Lower lobe of right lung (tissue), 2 donors: ENCODE results near the gene DNAJC27. TPM values are rescaled to one million over a fixed set of nuclear protein-coding genes. Genes with fewer than 3 reads are reported as not detected.
"Not testable (repeated sequence)": the region's sequence is repeated elsewhere in the genome, so short reads cannot be mapped to it uniquely, and the experiment has no call there.

Experiments
- ATAC-seq, 2 donors: fragments of 200-7000 bp; cut with Tn5 transposase; one replicate each; pipeline ENCODE4 v1.9.1; 2020 to 2022; ENCODE audit warnings: mild to moderate bottlenecking in 2 of 2, moderate library complexity in 2 of 2
- DNase-seq: peaks from one replicate; pipeline ENCODE4 v3.0.0-alpha.2; 2020
- H3K27ac ChIP-seq: fragments of 200-600 bp; one replicate; pipeline ENCODE4 v1.8.0; 2022
- H3K27me3 ChIP-seq: fragments of 200-600 bp; one replicate; pipeline ENCODE4 v1.8.0; 2022; ENCODE audit warnings: low read depth
- H3K36me3 ChIP-seq: fragments of 200-600 bp; one replicate; pipeline ENCODE4 v1.8.0; 2022; ENCODE audit warnings: mild to moderate bottlenecking
- H3K4me1 ChIP-seq: fragments of 200-600 bp; one replicate; pipeline ENCODE4 v1.8.0; 2022
- H3K4me3 ChIP-seq: fragments of 200-600 bp; one replicate; pipeline ENCODE4 v1.8.0; 2022; ENCODE audit warnings: mild to moderate bottlenecking
- H3K9me3 ChIP-seq: fragments of 200-600 bp; one replicate; pipeline ENCODE4 v1.8.0; 2022
- intact Hi-C: fragments of 100-400 bp; cut with DNase I; formaldehyde crosslinking; loops from one replicate; pipeline ENCODE4 v1.11.0; 2022
- total RNA-seq: library from RNA; stranded (reverse); fragmentation: NEBNext Ultra II Directional; extraction: Animal tissue kit (Norgen Biotek cat#: 25700); gene quantifications from one replicate; pipeline ENCODE4 v1.2.1, GENCODE V29; 2021
- TF ChIP-seq, protein P1 (sequence below): fragments of 200-600 bp; IDR thresholded peaks from one replicate; pipeline ENCODE4 v1.8.0; 2022; ENCODE audit warnings: antibody characterized with exemption, mild to moderate bottlenecking
- donor health status: DM: no; HTN: yes; CAD: no; lungs with severe emphysema.

Gene DNAJC27
- total RNA-seq, 1 donor from 2014 or later: 5.0 TPM

DNA sequence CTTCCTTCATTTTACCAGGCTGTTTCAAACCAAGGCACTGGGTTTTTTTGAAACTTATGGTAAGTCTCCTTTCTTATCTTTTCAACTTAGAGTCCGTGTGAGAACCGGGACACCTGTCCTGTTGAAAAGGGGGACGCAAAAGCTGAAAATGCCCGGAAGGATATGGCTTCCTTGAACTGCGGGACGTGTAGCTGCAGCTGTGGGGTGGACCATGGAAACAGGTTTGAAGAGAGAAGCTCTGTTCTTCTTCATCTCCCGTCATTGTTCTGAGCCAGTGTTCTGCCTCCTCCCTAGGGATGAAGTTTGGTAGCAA lies 29.5 kb upstream of the DNAJC27 start:
- Histone ChIP-seq H3K9me3 (no peaks in the 10 kb centered on the region), H3K36me3 (no peaks in the 10 kb centered on the region), H3K27ac (no peak overlapping the region), H3K27me3 (no peaks in the 10 kb centered on the region), H3K4me1 (no peaks in the 10 kb centered on the region), H3K4me3 (no peak overlapping the region)
- TF ChIP-seq, protein P1, sequence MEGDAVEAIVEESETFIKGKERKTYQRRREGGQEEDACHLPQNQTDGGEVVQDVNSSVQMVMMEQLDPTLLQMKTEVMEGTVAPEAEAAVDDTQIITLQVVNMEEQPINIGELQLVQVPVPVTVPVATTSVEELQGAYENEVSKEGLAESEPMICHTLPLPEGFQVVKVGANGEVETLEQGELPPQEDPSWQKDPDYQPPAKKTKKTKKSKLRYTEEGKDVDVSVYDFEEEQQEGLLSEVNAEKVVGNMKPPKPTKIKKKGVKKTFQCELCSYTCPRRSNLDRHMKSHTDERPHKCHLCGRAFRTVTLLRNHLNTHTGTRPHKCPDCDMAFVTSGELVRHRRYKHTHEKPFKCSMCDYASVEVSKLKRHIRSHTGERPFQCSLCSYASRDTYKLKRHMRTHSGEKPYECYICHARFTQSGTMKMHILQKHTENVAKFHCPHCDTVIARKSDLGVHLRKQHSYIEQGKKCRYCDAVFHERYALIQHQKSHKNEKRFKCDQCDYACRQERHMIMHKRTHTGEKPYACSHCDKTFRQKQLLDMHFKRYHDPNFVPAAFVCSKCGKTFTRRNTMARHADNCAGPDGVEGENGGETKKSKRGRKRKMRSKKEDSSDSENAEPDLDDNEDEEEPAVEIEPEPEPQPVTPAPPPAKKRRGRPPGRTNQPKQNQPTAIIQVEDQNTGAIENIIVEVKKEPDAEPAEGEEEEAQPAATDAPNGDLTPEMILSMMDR: no peak
- DNase-seq (no peak), ATAC-seq (no peak)
- intact Hi-C loops: no loop called here

DNA sequence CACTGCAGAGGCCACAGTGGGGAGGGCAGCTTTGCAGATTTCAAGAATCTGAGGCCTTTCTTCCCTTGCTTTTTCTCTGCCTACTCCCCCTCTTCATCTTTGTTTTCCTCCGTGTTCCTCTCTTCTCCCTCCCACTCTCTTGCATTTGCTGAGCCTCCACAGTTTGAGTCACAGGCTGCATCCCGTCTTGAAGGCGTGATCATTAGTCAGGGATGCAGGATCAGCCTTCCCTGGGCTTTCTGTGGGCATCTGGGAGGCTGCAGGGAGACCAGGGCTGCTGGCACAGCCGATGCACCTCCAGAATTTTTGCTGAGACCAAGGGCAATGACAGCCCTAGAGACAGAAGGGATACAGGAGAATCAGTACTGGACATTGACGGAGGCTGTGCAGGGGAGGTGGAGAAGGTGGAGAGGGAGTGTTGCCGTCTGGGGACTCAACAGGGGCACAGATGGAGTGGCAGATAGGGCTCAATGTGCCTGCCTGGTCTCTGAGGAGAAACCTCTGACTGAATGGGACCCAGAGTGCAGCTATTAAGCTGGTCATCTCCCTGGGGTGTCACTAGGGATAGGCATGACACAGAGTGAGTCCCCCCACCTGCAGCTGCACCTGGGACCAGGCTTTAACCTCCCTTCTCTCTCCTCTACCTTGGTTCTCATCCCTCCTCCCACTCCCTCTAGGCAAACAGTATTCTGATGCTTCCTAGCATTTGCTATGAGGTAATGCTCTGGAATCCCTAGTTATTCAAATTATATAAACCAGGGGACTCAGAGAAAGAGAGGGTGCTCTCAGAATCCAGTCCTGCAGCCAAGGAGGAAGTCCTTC lies 29.0 kb upstream of the DNAJC27 start:
- H3K27ac ChIP-seq: no peak overlapping the region
- intact Hi-C loops: no loop called here
- no peaks in the 10 kb centered on the region for H3K4me1 ChIP-seq
- no peak for DNase-seq
- H3K4me3 ChIP-seq: no peak overlapping the region
- TF ChIP-seq, protein P1: no peak
- no peaks in the 10 kb centered on the region for H3K36me3 ChIP-seq
- no peaks in the 10 kb centered on the region for H3K27me3 ChIP-seq
- no peak for ATAC-seq
- no peaks in the 10 kb centered on the region for H3K9me3 ChIP-seq

DNA sequence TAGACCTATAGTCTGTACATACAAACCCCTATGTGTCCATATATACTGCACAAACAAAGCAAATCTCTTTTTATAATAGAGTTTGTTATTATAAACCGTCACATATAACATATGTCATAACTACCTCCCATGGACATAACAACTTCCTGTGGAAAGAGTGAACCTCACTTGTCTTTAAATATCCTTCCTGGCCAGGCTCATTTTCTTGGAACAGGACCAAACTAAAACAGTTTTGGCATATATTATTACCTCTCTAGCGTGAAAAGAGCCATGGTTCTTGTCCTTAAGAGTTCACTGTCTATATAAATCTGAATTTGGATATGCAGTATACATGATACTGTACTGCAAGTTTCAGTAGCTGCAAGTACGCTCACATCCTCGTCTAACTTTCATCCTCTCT lies 28.3 kb upstream of the DNAJC27 start:
- Histone ChIP-seq H3K27ac (no peak overlapping the region), H3K9me3 (no peaks in the 10 kb centered on the region), H3K36me3 (no peaks in the 10 kb centered on the region), H3K4me1 (no peaks in the 10 kb centered on the region), H3K27me3 (no peaks in the 10 kb centered on the region), H3K4me3 (no peak overlapping the region)
- ATAC-seq (no peak), DNase-seq (no peak)
- intact Hi-C loops: no loop called here
- TF ChIP-seq, protein P1: no peak

DNA sequence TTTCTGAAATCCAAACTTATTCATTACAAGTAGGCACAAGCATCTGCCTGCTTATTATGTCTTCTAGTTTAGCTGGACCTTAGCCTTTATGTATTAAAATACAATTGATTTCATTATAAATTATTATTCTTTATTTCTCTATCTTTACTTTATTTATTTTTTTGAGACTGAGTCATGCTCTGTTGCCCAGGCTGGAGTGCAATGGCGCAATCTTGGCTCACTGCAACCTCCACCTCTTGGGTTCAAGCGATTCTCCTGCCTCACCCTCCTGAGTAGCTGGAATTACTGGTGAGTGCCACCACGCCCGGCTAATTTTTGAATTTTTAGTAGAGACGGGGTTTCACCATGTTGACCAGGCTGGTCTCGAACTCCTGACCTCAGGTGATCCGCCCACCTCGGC lies 27.3 kb upstream of the DNAJC27 start:
- H3K9me3 ChIP-seq, H3K4me3 ChIP-seq, H3K27ac ChIP-seq, DNase-seq, intact Hi-C loops, H3K27me3 ChIP-seq, H3K4me1 ChIP-seq, ATAC-seq, H3K36me3 ChIP-seq: not testable (repeated sequence)

DNA sequence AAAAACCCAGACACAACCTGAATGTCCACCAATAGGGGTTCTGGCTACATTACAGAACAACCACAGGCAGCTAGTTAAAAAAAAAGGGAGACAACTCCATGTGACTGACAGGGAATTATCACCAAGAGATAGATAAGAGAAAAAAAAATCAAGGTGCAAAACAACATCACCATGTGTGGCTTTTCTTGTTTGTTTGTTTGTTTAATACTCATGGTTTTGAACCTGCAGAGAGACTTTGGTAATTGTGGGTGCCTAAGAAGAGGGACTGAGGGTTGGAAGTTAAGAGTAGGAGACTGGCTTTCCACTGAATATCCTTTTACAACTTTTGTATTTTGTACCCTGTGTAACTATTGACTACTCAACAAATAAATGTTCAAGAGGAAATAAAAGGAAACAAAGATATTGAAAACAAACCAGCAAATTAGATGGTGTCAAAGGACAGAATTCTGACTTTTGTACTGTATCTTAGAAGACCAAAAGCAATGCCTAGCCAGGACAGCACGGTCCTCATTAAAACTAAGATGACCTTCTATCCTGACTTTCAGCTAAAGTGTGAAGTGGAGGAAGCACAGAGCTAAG lies 22.5 kb upstream of the DNAJC27 start:
- intact Hi-C loops: no loop called here
- Histone ChIP-seq H3K4me1 (no peaks in the 10 kb centered on the region), H3K27ac (no peak overlapping the region), H3K4me3 (no peak overlapping the region), H3K36me3 (no peaks in the 10 kb centered on the region), H3K27me3 (no peaks in the 10 kb centered on the region), H3K9me3 (no peaks in the 10 kb centered on the region)
- DNase-seq (no peak), ATAC-seq (no peak)
- TF ChIP-seq, protein P1: no peak

DNA sequence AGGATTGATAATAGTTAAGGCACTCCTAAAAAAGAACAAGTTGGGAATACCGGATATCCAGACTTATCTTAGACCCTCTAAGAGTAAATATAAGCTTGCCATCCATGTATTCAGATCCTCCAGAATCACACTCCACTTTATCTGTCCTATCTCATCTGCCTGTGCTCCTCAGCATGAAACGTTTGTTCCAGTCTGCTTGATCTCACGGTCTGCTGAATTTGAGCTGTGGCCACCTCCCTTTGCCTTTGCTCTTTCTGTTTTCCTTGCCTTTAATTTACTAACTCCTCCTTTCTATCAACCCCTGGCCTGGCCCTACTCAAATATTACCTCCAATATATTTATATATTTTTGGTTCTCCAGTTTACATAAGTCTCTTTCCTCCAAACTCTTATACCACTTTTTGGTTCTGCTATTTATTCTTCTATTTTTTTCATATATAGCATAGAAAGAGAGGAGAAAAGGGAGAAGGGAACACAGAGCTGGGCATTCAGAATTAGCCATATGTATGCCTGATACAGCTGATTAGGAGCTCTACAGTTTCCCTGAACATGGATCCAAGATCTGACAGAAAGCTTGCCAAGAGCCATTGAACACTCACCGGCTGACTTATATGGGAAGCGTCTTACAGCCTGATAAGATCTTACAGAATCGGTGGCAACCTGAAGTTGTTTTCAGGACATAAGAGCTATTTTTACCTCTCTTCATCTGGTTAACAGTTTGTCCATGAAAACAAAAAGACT lies 21.8 kb upstream of the DNAJC27 start:
- no peak overlapping the region for H3K4me3 ChIP-seq
- H3K36me3 ChIP-seq: no peaks in the 10 kb centered on the region
- TF ChIP-seq, protein P1: no peak
- no peak overlapping the region for H3K27ac ChIP-seq
- no peaks in the 10 kb centered on the region for H3K4me1 ChIP-seq
- no peak for DNase-seq
- intact Hi-C loops: no loop called here
- H3K9me3 ChIP-seq: no peaks in the 10 kb centered on the region
- H3K27me3 ChIP-seq: no peaks in the 10 kb centered on the region
- no peak for ATAC-seq
